GM21717 (cell line): ENCODE measurements around the gene CLCN2.

Experiments
- ATAC-seq: cut with Tn5 transposase; IDR thresholded peaks from one replicate; pipeline ENCODE4 v1.9.1; 2021; ENCODE audit warnings: mild to moderate bottlenecking, moderate library complexity; ENCODE audit not compliant: unreplicated experiment

The CLCN2 gene

GRCh38 chr3:184361932-184362667 is 695 bp upstream of the CLCN2 start:
- peak; percentile 4 for ATAC-seq

- ATAC-seq, result no peak
Observed at GRCh38 chr3:184360929-184361531, 375 bp downstream of the CLCN2 start.

GRCh38 chr3:184360070-184360928 is 1.1 kb downstream of the CLCN2 start:
- ATAC-seq, result no peak

- no peak for ATAC-seq
Observed at GRCh38 chr3:184359610-184360009, 1.8 kb downstream of the CLCN2 start.

- no peak for ATAC-seq
Observed at GRCh38 chr3:184358921-184359350, 2.5 kb downstream of the CLCN2 start.

GRCh38 chr3:184358124-184358767 is 3.2 kb downstream of the CLCN2 start:
- ATAC-seq, result no peak

GRCh38 chr3:184357248-184358123 is 3.9 kb downstream of the CLCN2 start:
- no peak for ATAC-seq

GRCh38 chr3:184355261-184356040 is 6.0 kb downstream of the CLCN2 start:
- ATAC-seq, result no peak

- no peak for ATAC-seq
Observed at GRCh38 chr3:184354754-184355153, 6.7 kb downstream of the CLCN2 start.

- no peak for ATAC-seq
Observed at GRCh38 chr3:184354121-184354728, 7.2 kb downstream of the CLCN2 start.

GRCh38 chr3:184353546-184353941 is 7.9 kb downstream of the CLCN2 start:
- ATAC-seq, result no peak

- ATAC-seq, result no peak
Observed at GRCh38 chr3:184352897-184353545, 8.4 kb downstream of the CLCN2 start.

- no peak for ATAC-seq
Observed at GRCh38 chr3:184352149-184352785, 9.1 kb downstream of the CLCN2 start.

GRCh38 chr3:184351511-184352148 is 9.8 kb downstream of the CLCN2 start:
- ATAC-seq, result no peak

GRCh38 chr3:184350618-184351017 is 10.8 kb downstream of the CLCN2 start:
- no peak for ATAC-seq

GRCh38 chr3:184349563-184350470 is 11.6 kb downstream of the CLCN2 start:
- no peak for ATAC-seq

- ATAC-seq, result no peak
Observed at GRCh38 chr3:184348057-184348382, 13.4 kb downstream of the CLCN2 start.
